ENCODE measurements around the gene RXRA. TPM values are rescaled to one million over a fixed set of nuclear protein-coding genes. Genes with fewer than 3 reads are reported as not detected.

RXRA gene
- total and polyA plus RNA-seq, 7 donors: 37.7 to 192 (median 139) TPM

GRCh38 chr9:134374301-134375010 lies 48.2 kb downstream of the RXRA start:
- TF ChIP-seq CTCF (IDR thresholded peaks at IDR 0.05): no peak
- Histone ChIP-seq H3K9me3 (no peaks in the 10 kb centered on the region), H3K4me1 (peaks cover 99% of the 10 kb centered on the region), H3K36me3 (ENCODE audit: insufficient read depth in 1 of 2, low read depth in 1 of 2) (no peaks in the 10 kb centered on the region), H3K4me3 (peak overlapping the region; percentile 55), H3K27ac (peak overlapping the region; percentile 92), H3K27me3 (ENCODE audit: insufficient read depth in 3 of 3, low read length in 2 of 3) (no peaks in the 10 kb centered on the region)
- 29 to 46% (median 32%) methylated on average over 21 of the region's 21 CpGs for WGBS, 3 donors
- intact Hi-C loops (cut with DNase I): loop anchor here in 1 of 2 donors (5.0 kb wide), 1 partner anchor 38 kb away; no protein-coding TSS in a partner anchor
- ATAC-seq: peak; percentile 44 to 57 (median 47)
- peak; percentile 84 to 94 for DNase-seq

GRCh38 chr9:134375011-134375390 lies 48.7 kb downstream of the RXRA start:
- 1 to 5% (median 1%) methylated on average over 6 of the region's 6 CpGs for WGBS, 3 donors
- peak overlapping the region; percentile 92 for H3K27ac ChIP-seq
- TF ChIP-seq CTCF (IDR thresholded peaks at IDR 0.05): no peak
- ATAC-seq: peak; percentile 48 to 68 (median 60)
- no peaks in the 10 kb centered on the region for H3K36me3 ChIP-seq (ENCODE audit: insufficient read depth in 1 of 2, low read depth in 1 of 2)
- intact Hi-C loops (cut with DNase I): loop anchor here in 1 of 2 donors (5.0 kb wide), 1 partner anchor 37 kb away; no protein-coding TSS in a partner anchor
- H3K4me1 ChIP-seq: peaks cover 99% of the 10 kb centered on the region
- peak; percentile 86 to 94 for DNase-seq
- H3K4me3 ChIP-seq: peak overlapping the region; percentile 55
- H3K27me3 ChIP-seq (ENCODE audit: insufficient read depth in 3 of 3, low read length in 2 of 3): no peaks in the 10 kb centered on the region
- no peaks in the 10 kb centered on the region for H3K9me3 ChIP-seq

GRCh38 chr9:134375430-134376385 lies 49.5 kb downstream of the RXRA start:
- H3K4me3 ChIP-seq: peak overlapping the region; percentile 55
- peak overlapping the region; percentile 92 for H3K27ac ChIP-seq

More at GRCh38 chr9:134375430-134376385, 49.5 kb downstream of the RXRA start:
- 5 to 9% (median 6%) methylated on average over 32 to 38 of the region's 38 CpGs for WGBS, 3 donors
- peak; percentile 88 to 94 for DNase-seq
- intact Hi-C loops (cut with DNase I): loop anchor here (2.0 to 5.0 kb wide), 3 partner anchors 37 to 59 kb away; no protein-coding TSS in a partner anchor
- peak; percentile 8 for TF ChIP-seq CTCF (IDR thresholded peaks at IDR 0.05)
- peak; percentile 49 to 59 (median 54) for ATAC-seq
- Histone ChIP-seq H3K9me3 (no peaks in the 10 kb centered on the region), H3K36me3 (ENCODE audit: insufficient read depth in 1 of 2, low read depth in 1 of 2) (no peaks in the 10 kb centered on the region), H3K4me1 (peaks cover 99% of the 10 kb centered on the region), H3K27me3 (ENCODE audit: insufficient read depth in 3 of 3, low read length in 2 of 3) (no peaks in the 10 kb centered on the region)

Data from psoas muscle (tissue), 8 donors.